IPS-11a (cell line): ENCODE data around the gene GLUD1.
"Not testable (repeated sequence)": the region's sequence is repeated elsewhere in the genome, so short reads cannot be mapped to it uniquely, and the experiment has no call there.

Source experiments
- H3K4me3 ChIP-seq: one replicate; pipeline ENCODE4 v1.5.1; 2013; ENCODE audit warnings: low read depth, low read length, control low read depth

Gene GLUD1

GRCh38 chr10:87090779-87091178 lies 3.9 kb downstream of the GLUD1 start:
- H3K4me3 ChIP-seq, result no peak overlapping the region

- H3K4me3 ChIP-seq, result no peak overlapping the region
Observed at GRCh38 chr10:87089746-87090145, 4.9 kb downstream of the GLUD1 start.

- H3K4me3 ChIP-seq, result no peak overlapping the region
Observed at GRCh38 chr10:87085537-87085936, 9.1 kb downstream of the GLUD1 start.

- H3K4me3 ChIP-seq, result not testable (repeated sequence)
Observed at GRCh38 chr10:87084291-87084782, 10.3 kb downstream of the GLUD1 start.

- not testable (repeated sequence) for H3K4me3 ChIP-seq
Observed at GRCh38 chr10:87083576-87084290, 10.9 kb downstream of the GLUD1 start.

GRCh38 chr10:87082219-87082618 lies 12.4 kb downstream of the GLUD1 start:
- not testable (repeated sequence) for H3K4me3 ChIP-seq

GRCh38 chr10:87081574-87081973 lies 13.1 kb downstream of the GLUD1 start:
- not testable (repeated sequence) for H3K4me3 ChIP-seq

- not testable (repeated sequence) for H3K4me3 ChIP-seq
Observed at GRCh38 chr10:87080621-87081020, 14.0 kb downstream of the GLUD1 start.

GRCh38 chr10:87079106-87079836 lies 15.4 kb downstream of the GLUD1 start:
- no peak overlapping the region for H3K4me3 ChIP-seq

- H3K4me3 ChIP-seq, result not testable (repeated sequence)
Observed at GRCh38 chr10:87076421-87076820, 18.2 kb downstream of the GLUD1 start.

- no peak overlapping the region for H3K4me3 ChIP-seq
Observed at GRCh38 chr10:87072449-87072848, 22.2 kb downstream of the GLUD1 start.

- no peak overlapping the region for H3K4me3 ChIP-seq
Observed at GRCh38 chr10:87068281-87068680, 26.4 kb downstream of the GLUD1 start.

- no peak overlapping the region for H3K4me3 ChIP-seq
Observed at GRCh38 chr10:87066865-87067264, 27.8 kb downstream of the GLUD1 start.

GRCh38 chr10:87066178-87066577 lies 28.5 kb downstream of the GLUD1 start:
- no peak overlapping the region for H3K4me3 ChIP-seq

- H3K4me3 ChIP-seq, result no peak overlapping the region
Observed at GRCh38 chr10:87064651-87065050, 30.0 kb downstream of the GLUD1 start.

GRCh38 chr10:87060280-87060928 lies 34.2 kb downstream of the GLUD1 start:
- H3K4me3 ChIP-seq, result no peak overlapping the region

- no peak overlapping the region for H3K4me3 ChIP-seq
Observed at GRCh38 chr10:87059401-87059800, 35.2 kb downstream of the GLUD1 start.

GRCh38 chr10:87058171-87058570 lies 36.5 kb downstream of the GLUD1 start:
- H3K4me3 ChIP-seq, result no peak overlapping the region

GRCh38 chr10:87054373-87055295 lies 40.0 kb downstream of the GLUD1 start:
- H3K4me3 ChIP-seq, result no peak overlapping the region

- no peak overlapping the region for H3K4me3 ChIP-seq
Observed at GRCh38 chr10:87053577-87054181, 41.0 kb downstream of the GLUD1 start.
